ENCODE measurements around the gene SLC22A3.
"Not testable (repeated sequence)": the region's sequence is repeated elsewhere in the genome, so short reads cannot be mapped to it uniquely, and the experiment has no call there.

SLC22A3 gene

GRCh38 chr6:160368670-160369069, 20.5 kb downstream of the SLC22A3 start:
- DNase-seq, result no peak

- DNase-seq, result not testable (repeated sequence)
These were observed 25.4 kb downstream of the SLC22A3 start for GRCh38 chr6:160373601-160374000.

GRCh38 chr6:160374836-160375560, 26.8 kb downstream of the SLC22A3 start:
- DNase-seq, result no peak

- DNase-seq, result no peak
These were observed 27.4 kb downstream of the SLC22A3 start for GRCh38 chr6:160375561-160375949.

DNA sequence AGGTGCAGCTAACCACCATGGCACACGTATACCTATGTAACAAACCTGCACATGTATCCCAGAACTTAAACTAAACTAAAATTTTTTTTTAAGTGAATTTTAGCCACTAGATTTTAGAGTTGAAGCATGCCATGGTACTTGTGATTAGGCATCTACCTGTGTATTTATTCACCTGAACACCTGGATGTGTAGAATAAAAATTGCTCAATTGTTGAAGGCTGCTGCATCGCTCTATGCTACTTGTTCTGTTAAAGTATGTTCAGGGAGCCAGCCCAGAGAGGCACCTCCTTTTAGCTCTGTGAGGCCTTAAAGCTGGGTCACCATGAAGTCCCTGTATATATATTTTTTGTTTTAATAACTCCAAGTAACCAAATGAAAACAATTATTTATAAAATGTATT, 28.3 kb downstream of the SLC22A3 start:
- no peak for DNase-seq

- DNase-seq, result no peak
These were observed 30.0 kb downstream of the SLC22A3 start for GRCh38 chr6:160378218-160378617.

GRCh38 chr6:160378882-160379281, 30.7 kb downstream of the SLC22A3 start:
- DNase-seq, result no peak

DNA sequence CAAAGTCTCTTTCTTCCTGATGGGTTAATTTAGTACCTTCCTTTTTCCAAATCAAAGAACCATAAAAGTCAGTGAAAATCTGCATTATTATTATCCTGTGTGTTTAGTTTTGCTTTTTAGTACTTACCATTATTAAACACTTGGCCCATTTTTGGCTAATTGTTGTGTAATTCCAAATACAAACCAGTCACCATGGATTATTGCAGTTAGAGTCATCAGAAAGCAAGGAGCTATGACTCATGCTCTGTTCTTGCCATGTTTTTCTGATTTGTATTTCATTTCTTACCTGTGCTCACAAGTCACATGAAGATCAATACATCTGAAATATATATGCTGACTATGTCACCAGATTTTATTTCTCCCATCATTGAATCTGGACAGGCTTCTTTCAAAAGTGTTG, 31.3 kb downstream of the SLC22A3 start:
- DNase-seq, result no peak

DNA sequence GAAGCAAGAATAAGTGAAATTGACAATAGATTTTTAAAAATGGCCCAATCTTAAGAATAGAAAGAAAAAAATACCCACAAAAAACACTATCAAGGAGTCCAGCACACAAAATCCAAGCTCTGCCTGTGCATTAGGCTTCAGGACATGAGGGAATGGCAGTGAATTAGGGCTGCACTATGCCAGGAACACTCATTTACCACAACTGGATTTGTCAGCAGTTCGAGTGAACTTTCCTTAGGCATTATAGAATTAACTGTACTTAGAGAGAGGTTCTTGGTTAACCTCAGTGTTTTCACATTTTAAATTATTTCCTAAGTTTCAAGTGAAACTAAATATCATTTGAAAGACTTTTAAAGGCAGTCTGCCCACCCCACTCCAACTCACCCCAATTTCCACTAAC, 34.8 kb downstream of the SLC22A3 start:
- DNase-seq, result no peak

DNA sequence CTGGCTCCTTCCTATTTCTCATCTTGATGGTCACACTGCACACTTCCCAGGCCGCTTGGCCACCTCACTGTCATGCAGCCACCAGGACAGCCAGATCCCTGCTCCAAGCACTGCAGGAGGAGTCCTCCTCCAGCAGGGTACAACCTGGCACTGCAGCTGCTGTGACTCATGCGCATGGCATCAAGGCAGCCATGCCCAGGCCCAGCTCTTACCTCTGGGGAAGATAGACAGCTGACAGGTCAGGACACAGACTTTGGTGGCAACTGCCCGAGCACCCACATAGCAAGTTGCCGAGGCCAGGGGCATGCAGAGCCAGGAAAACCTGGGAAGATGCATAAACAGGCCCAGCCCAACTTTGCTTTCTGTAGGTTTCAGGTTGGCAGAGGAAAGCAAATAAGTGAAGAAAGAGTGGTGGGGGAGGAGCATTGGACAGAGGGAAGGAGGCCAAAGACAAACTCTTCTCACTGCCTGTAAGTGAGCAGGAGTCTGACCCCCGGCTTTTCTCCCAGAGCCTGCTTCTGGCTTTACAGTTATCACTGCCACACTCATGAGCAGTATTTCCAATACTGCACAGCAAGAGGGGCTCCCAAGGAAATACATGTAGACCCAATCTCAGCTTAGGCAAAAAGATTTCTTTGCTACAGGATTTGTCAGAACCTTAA, 38.8 kb downstream of the SLC22A3 start:
- no peak for DNase-seq

DNA sequence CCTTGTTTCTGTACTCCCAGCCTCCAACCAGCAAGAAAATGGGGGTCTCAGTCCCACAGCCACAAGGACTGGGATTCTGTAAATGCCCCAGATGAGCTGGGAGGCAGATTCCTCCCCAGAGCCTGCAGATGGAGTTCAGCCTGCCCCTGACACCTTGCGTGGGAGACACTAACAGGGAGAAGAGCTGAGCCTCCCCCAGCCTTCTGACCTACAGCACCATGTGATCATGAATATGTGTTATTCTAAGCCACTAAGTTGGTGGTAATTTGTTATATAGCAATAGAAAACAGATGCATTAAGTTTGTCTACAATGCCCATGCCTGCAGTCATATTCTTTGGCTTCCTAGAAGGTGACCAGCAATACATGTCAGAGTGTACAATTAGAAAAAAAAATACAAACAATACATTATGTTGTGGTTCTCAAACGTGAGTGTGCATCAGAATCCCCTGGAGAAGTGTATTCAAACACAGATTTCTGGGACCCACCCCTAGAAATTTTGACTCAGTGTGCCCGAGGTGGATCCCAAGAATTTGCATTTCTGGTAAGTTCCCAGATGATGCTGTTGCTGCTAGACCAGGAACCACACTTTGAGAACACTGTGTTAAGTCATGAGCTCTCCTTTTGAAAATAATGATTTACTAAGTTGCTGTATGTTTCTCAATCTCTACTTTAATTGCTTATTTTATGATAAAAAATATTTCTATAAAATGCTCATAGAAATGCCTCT, 39.9 kb downstream of the SLC22A3 start:
- DNase-seq, result no peak

DNA sequence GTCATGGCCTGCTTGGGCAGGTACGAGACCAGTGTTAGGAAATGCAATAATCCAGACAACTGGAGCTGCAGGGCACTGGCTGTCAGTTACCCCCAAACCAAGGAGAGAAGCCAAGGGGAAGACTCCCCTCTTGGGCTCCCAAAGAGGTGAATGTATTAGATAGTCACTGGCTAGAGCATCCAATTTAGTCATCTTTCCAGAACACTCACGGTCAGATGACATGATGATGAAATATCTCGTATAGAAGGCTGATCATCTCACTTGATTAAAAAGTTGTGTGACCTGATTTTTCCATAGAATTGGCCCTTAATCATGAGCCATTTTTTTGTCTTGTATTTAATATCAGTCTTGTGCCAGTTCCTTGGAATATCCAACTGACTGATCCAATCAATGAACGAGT, 40.7 kb downstream of the SLC22A3 start:
- DNase-seq, result no peak

DNA sequence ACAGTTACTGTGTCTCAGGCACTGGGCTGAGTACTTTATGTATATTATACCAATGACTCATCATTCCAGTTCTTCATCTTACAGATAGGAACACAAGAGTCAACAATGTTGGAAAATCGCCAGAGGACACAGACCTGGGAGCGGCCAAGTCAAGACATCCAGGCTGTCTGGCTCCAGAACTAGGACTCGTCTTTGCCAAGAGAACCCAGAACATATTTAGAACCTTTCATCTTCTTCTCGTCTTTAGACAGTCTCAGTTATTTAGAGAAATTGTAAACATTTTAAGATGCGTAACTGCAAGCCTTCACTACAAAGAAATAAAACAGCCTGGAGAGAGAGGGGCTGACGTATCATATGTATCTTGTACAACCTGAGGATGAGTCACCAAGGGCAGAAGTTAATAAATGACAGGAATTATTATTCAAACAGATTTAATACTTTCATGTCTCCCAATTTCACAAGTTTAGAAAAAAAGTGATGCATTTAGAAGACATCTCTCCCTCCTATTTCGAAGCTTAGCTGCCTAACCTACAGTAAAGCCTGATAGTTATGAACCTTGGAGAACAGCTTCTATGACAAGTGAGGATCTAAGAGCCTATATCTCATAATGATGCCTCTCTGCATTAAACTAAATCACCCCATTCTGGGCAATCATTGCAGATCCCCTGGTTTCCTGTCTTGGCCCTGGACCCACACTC, 43.4 kb downstream of the SLC22A3 start:
- no peak for DNase-seq

DNA sequence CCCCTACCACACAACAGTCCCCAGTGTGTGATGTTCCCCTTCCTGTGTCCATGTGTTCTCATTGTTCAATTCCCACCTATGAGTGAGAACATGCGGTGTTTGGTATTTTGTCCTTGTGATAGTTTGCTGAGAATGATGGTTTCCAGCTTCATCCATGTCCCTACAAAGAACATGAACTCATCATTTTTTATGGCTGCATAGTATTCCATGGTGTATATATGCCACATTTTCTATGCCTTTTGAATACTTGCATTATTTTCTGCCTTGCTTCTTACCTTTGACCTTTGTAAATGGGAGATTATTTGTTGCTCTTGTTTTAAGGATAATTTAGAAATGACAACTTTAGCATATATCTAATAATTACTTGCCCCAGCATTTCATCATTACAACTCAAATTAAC, 45.3 kb downstream of the SLC22A3 start:
- DNase-seq, result not testable (repeated sequence)

GRCh38 chr6:160393891-160394653, 45.9 kb downstream of the SLC22A3 start:
- DNase-seq, result no peak

DNA sequence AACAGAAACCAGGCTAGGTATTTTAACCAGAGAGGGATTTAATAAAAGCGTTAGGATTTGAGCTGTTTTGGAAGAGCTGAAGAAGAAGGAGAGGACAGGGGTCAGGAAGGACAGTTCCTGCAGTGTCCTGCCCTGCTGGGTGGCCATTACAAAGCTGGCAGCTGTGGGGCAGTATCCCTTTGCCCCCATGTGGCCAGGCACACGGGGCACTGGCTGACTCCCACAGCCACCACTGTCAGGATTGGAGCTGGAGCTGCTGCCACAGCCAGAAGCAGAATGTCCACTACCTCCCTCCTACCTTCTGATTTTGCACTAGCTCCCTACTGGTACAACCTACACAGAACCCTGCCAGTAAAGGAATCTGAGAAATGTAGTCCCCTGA, 46.5 kb downstream of the SLC22A3 start:
- DNase-seq, result no peak

GRCh38 chr6:160395187-160395586, 47.0 kb downstream of the SLC22A3 start:
- DNase-seq, result no peak

GRCh38 chr6:160396292-160396691, 48.1 kb downstream of the SLC22A3 start:
- DNase-seq, result no peak

- no peak for DNase-seq
These were observed 50.6 kb downstream of the SLC22A3 start for GRCh38 chr6:160398674-160399271.

DNA sequence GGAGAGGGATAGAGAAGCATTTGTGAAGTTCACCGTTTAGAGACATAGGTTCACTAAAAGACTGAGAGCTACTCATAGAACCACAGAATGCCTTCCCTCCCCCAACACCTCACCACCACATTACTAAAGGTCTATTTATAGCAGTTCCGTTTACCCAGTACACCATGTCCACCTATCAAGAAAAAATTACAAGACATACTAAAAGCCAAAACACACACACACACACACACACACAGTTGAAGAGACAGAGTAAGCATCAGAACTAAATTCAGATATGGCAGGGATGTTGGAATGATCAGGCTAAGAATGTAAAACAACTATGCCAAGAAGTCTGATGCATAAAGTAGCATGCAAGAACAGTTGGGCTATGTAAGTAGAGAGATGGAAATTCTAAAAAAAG, 52.3 kb downstream of the SLC22A3 start:
- no peak for DNase-seq

DNA sequence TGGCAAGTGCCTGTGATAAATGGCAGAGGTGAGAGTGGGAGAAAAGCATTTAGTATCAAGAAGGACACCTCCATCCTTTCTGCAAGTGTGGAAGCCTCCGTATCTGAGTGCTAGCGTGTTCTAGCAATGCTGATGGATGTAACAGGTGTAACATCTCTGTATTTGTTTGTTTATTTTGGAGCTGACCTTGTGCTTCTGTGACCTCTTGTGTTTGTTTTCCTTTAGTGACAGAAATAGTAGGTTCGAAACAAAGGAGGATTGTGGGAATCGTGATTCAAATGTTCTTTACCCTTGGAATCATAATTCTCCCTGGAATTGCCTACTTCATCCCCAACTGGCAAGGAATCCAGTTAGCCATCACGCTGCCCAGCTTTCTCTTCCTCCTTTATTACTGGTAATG, 60.4 kb downstream of the SLC22A3 start:
- DNase-seq, result no peak
